Mesendoderm (in vitro differentiated cells): ENCODE data around the gene GEMIN4.
A peak's percentile ranks its signal among the peaks of the same experiment; 100 is the strongest.
"Not testable (repeated sequence)": the region's sequence is repeated elsewhere in the genome, so short reads cannot be mapped to it uniquely, and the experiment has no call there.

Experiments used
- DNase-seq: peaks from one replicate; pipeline ENCODE4 v3.0.0; 2013
- H2AK5ac ChIP-seq: 2 replicates; pipeline ENCODE4 v1.6.1; 2013; ENCODE audit warnings: low read length, inconsistent platforms
- H2BK120ac ChIP-seq: 2 replicates; pipeline ENCODE4 v1.6.1; 2013; ENCODE audit warnings: low read depth, mild to moderate bottlenecking, low read length, moderate library complexity, mixed read lengths
- H2BK15ac ChIP-seq: replicated peaks from 2 replicates; pipeline ENCODE4 v1.6.1; 2013; ENCODE audit warnings: low read depth, mild to moderate bottlenecking, moderate library complexity
- H2BK5ac ChIP-seq: 2 replicates; pipeline ENCODE4 v1.6.1; 2013; ENCODE audit warnings: low read length, inconsistent platforms
- H3K18ac ChIP-seq: 2 replicates; pipeline ENCODE4 v1.6.1; 2013; ENCODE audit warnings: mild to moderate bottlenecking, low read length, mixed read lengths
- H3K23ac ChIP-seq: one replicate; pipeline ENCODE4 v1.6.1; 2013; ENCODE audit warnings: low read length
- H3K27ac ChIP-seq: 2 replicates; pipeline ENCODE4 v1.5.1; 2013; ENCODE audit warnings: low read depth, mild to moderate bottlenecking, inconsistent platforms, low read length, moderate library complexity
- H3K27me3 ChIP-seq: 2 replicates; pipeline ENCODE4 v1.6.1; 2013; ENCODE audit warnings: low read length, control low read depth, mild to moderate bottlenecking, inconsistent platforms; ENCODE audit not compliant: insufficient read depth, poor library complexity
- H3K36me3 ChIP-seq: 2 replicates; pipeline ENCODE4 v1.6.1; 2013; ENCODE audit warnings: low read length, inconsistent platforms; ENCODE audit not compliant: control insufficient read depth, insufficient read depth
- H3K4ac ChIP-seq: one replicate; pipeline ENCODE4 v1.6.1; 2013; ENCODE audit warnings: low read depth, mild to moderate bottlenecking, low read length, moderate library complexity
- H3K4me1 ChIP-seq: 2 replicates; pipeline ENCODE4 v1.6.1; 2013; ENCODE audit warnings: low read depth, low read length, inconsistent platforms; ENCODE audit not compliant: control insufficient read depth
- H3K4me2 ChIP-seq: 2 replicates; pipeline ENCODE4 v1.6.1; 2013; ENCODE audit warnings: low read length
- H3K4me3 ChIP-seq: 2 replicates; pipeline ENCODE4 v1.5.1; 2013; ENCODE audit warnings: mild to moderate bottlenecking, low read length
- H3K56ac ChIP-seq: one replicate; pipeline ENCODE4 v1.6.1; 2013; ENCODE audit warnings: low read length
- H3K79me1 ChIP-seq: 2 replicates; pipeline ENCODE4 v1.6.1; 2013; ENCODE audit warnings: low read length, inconsistent platforms
- H3K79me2 ChIP-seq: 2 replicates; pipeline ENCODE4 v1.6.1; 2013; ENCODE audit warnings: mild to moderate bottlenecking, low read length; ENCODE audit not compliant: control insufficient read depth, insufficient read depth
- H3K9ac ChIP-seq: 2 replicates; pipeline ENCODE4 v1.6.1; 2013; ENCODE audit warnings: low read length, inconsistent platforms
- H4K5ac ChIP-seq: one replicate; pipeline ENCODE4 v1.6.1; 2013; ENCODE audit warnings: low read length
- H4K8ac ChIP-seq: one replicate; pipeline ENCODE4 v1.6.1; 2013; ENCODE audit warnings: low read depth, mild to moderate bottlenecking, control low read depth, low read length, moderate library complexity
- WGBS: extraction: QIAGEN DNeasy Blood & Tissue Kit; methylation state at CpG from one replicate; pipeline ENCODE4 v1.1.7; 2013; ENCODE audit warnings: low lambda C conversion rate, missing lambda C conversion rate; ENCODE audit not compliant: insufficient coverage; ENCODE audit errors: extremely low coverage; 5-methylcytosine and 5-hydroxymethylcytosine counted together

Gene GEMIN4

GRCh38 chr17:704111-704864, 47.8 kb downstream of the GEMIN4 start:
- H3K4me1 ChIP-seq = no peaks in the 10 kb centered on the region
- no CpG with 5 or more reads among the region's 4 CpGs for WGBS
- no peak for DNase-seq
- H3K4me3 ChIP-seq = no peak overlapping the region
- H3K79me1 ChIP-seq = peaks cover 1% of the 10 kb centered on the region
- H3K4ac ChIP-seq = no peak overlapping the region
- H3K27me3 ChIP-seq = no peaks in the 10 kb centered on the region
- H3K9ac ChIP-seq = no peak overlapping the region
- H2BK5ac ChIP-seq = no peak overlapping the region
- no peak overlapping the region for H3K23ac ChIP-seq
- H4K5ac ChIP-seq = no peak overlapping the region
- no peak overlapping the region for H3K4me2 ChIP-seq
- no peak overlapping the region for H3K56ac ChIP-seq
- no peak overlapping the region for H2BK120ac ChIP-seq
- no peak overlapping the region for H3K27ac ChIP-seq
- no peak overlapping the region for H3K18ac ChIP-seq
- no peak overlapping the region for H2AK5ac ChIP-seq
- no peaks in the 10 kb centered on the region for H3K79me2 ChIP-seq
- no peaks in the 10 kb centered on the region for H3K36me3 ChIP-seq
- H2BK15ac ChIP-seq = no peak overlapping the region
- H4K8ac ChIP-seq = no peak overlapping the region

- Histone ChIP-seq H3K79me2 (no peaks in the 10 kb centered on the region), H3K79me1 (peaks cover 1% of the 10 kb centered on the region), H3K27ac (no peak overlapping the region), H3K27me3 (no peaks in the 10 kb centered on the region), H3K4me1 (no peaks in the 10 kb centered on the region), H4K8ac (no peak overlapping the region), H3K18ac (no peak overlapping the region), H3K4ac (no peak overlapping the region), H3K4me3 (no peak overlapping the region), H3K56ac (no peak overlapping the region), H2BK15ac (no peak overlapping the region), H3K23ac (no peak overlapping the region), H2BK5ac (no peak overlapping the region), H2AK5ac (no peak overlapping the region), H3K36me3 (no peaks in the 10 kb centered on the region), H4K5ac (no peak overlapping the region), H2BK120ac (no peak overlapping the region), H3K4me2 (no peak overlapping the region), H3K9ac (no peak overlapping the region)
- no CpG with 5 or more reads among the region's 12 CpGs for WGBS
- DNase-seq = no peak
Observed at GRCh38 chr17:703081-703875, 48.8 kb downstream of the GEMIN4 start.

- no peak overlapping the region for H4K5ac ChIP-seq
- H2BK5ac ChIP-seq = no peak overlapping the region
- WGBS = no CpG with 5 or more reads among the region's 1 CpG
- no peak overlapping the region for H2BK120ac ChIP-seq
- H3K36me3 ChIP-seq = peaks cover 2% of the 10 kb centered on the region
- H3K56ac ChIP-seq = no peak overlapping the region
- no peak overlapping the region for H2BK15ac ChIP-seq
- peaks cover 1% of the 10 kb centered on the region for H3K79me1 ChIP-seq
- no peak overlapping the region for H3K4me2 ChIP-seq
- H3K23ac ChIP-seq = no peak overlapping the region
- no peak overlapping the region for H3K4ac ChIP-seq
- H3K4me1 ChIP-seq = no peaks in the 10 kb centered on the region
- no peak overlapping the region for H3K18ac ChIP-seq
- peak; percentile 22 for DNase-seq
- no peak overlapping the region for H3K9ac ChIP-seq
- no peak overlapping the region for H2AK5ac ChIP-seq
- no peak overlapping the region for H3K4me3 ChIP-seq
- H4K8ac ChIP-seq = no peak overlapping the region
- H3K27me3 ChIP-seq = no peaks in the 10 kb centered on the region
- H3K79me2 ChIP-seq = no peaks in the 10 kb centered on the region
- H3K27ac ChIP-seq = no peak overlapping the region
Observed at GRCh38 chr17:700504-701094, 51.5 kb downstream of the GEMIN4 start.

- Histone ChIP-seq H3K18ac (no peak overlapping the region), H3K4ac (no peak overlapping the region), H3K27me3 (no peaks in the 10 kb centered on the region), H3K23ac (no peak overlapping the region), H3K79me1 (peaks cover 1% of the 10 kb centered on the region), H2AK5ac (no peak overlapping the region), H3K4me1 (no peaks in the 10 kb centered on the region), H3K36me3 (peaks cover 2% of the 10 kb centered on the region), H3K27ac (no peak overlapping the region), H3K79me2 (no peaks in the 10 kb centered on the region), H4K8ac (no peak overlapping the region), H2BK15ac (no peak overlapping the region), H3K56ac (no peak overlapping the region), H3K4me3 (no peak overlapping the region), H3K9ac (no peak overlapping the region), H2BK120ac (no peak overlapping the region), H4K5ac (no peak overlapping the region), H2BK5ac (no peak overlapping the region), H3K4me2 (no peak overlapping the region)
- no peak for DNase-seq
- WGBS = no CpG with 5 or more reads among the region's 7 CpGs
Observed at GRCh38 chr17:699345-699744, 52.7 kb downstream of the GEMIN4 start.

- WGBS = no CpG with 5 or more reads among the region's 2 CpGs
Observed at GRCh38 chr17:698096-698495, 54.0 kb downstream of the GEMIN4 start.

More at GRCh38 chr17:698096-698495, 54.0 kb downstream of the GEMIN4 start:
- H2BK120ac ChIP-seq, DNase-seq, H3K27ac ChIP-seq, H2AK5ac ChIP-seq, H4K5ac ChIP-seq, H3K79me1 ChIP-seq, H3K36me3 ChIP-seq, H3K23ac ChIP-seq, H3K27me3 ChIP-seq, H4K8ac ChIP-seq, H3K79me2 ChIP-seq, H2BK15ac ChIP-seq, H3K4ac ChIP-seq, H3K56ac ChIP-seq, H2BK5ac ChIP-seq, H3K18ac ChIP-seq, H3K4me1 ChIP-seq, H3K4me2 ChIP-seq, H3K9ac ChIP-seq, H3K4me3 ChIP-seq: not testable (repeated sequence)
